Upper lobe of right lung (tissue), 1 donor: Measurements from ENCODE around the gene SMAD3. TPM values are rescaled to one million over a fixed set of nuclear protein-coding genes. Genes with fewer than 3 reads are reported as not detected.

Source experiments
- ATAC-seq: fragments of 200-7000 bp; cut with Tn5 transposase; one replicate; pipeline ENCODE4 v1.9.1; 2020; ENCODE audit warnings: mild to moderate bottlenecking, moderate library complexity
- DNase-seq: peaks from one replicate; pipeline ENCODE4 v3.0.0-alpha.2; 2020
- H3K27ac ChIP-seq: fragments of 200-600 bp; one replicate; pipeline ENCODE4 v1.8.0; 2022
- H3K27me3 ChIP-seq: fragments of 200-600 bp; one replicate; pipeline ENCODE4 v1.8.0; 2022; ENCODE audit warnings: mild to moderate bottlenecking
- H3K36me3 ChIP-seq: fragments of 200-600 bp; one replicate; pipeline ENCODE4 v1.8.0; 2022
- H3K4me1 ChIP-seq: fragments of 200-600 bp; one replicate; pipeline ENCODE4 v1.8.0; 2022
- H3K4me3 ChIP-seq: fragments of 200-600 bp; one replicate; pipeline ENCODE4 v1.8.0; 2022; ENCODE audit warnings: mild to moderate bottlenecking
- H3K9me3 ChIP-seq: fragments of 200-600 bp; one replicate; pipeline ENCODE4 v1.8.0; 2022
- CTCF ChIP-seq: fragments of 200-600 bp; IDR thresholded peaks from one replicate; pipeline ENCODE4 v1.8.0; 2022; ENCODE audit warnings: antibody characterized with exemption
- intact Hi-C: fragments of 100-400 bp; cut with DNase I; formaldehyde crosslinking; loops from one replicate; pipeline ENCODE4 v1.11.0; 2022
- total RNA-seq: library from RNA; stranded (reverse); fragmentation: NEBNext Ultra II Directional; extraction: Animal tissue kit (Norgen Biotek cat#: 25700); gene quantifications from one replicate; pipeline ENCODE4 v1.2.1, GENCODE V29; 2021
- donor health status: DM: no; HTN: yes; CAD: no; lungs with severe emphysema.

SMAD3 gene
- total RNA-seq, 1 donor from 2014 or later, result 31.6 TPM

- no peaks in the 10 kb centered on the region for H3K27me3 ChIP-seq
- no peaks in the 10 kb centered on the region for H3K9me3 ChIP-seq
- H3K4me3 ChIP-seq, result no peak overlapping the region
- no peak for DNase-seq
- intact Hi-C loops, result no loop called here
- H3K27ac ChIP-seq, result peak overlapping the region; percentile 55
- peaks cover 85% of the 10 kb centered on the region for H3K4me1 ChIP-seq
- H3K36me3 ChIP-seq, result no peaks in the 10 kb centered on the region
- TF ChIP-seq CTCF, result no peak
- ATAC-seq, result no peak
These were observed 71.9 kb downstream of the SMAD3 start for GRCh38 chr15:67137319-67137718.

- ATAC-seq (no peak), DNase-seq (no peak)
- TF ChIP-seq CTCF, result no peak
- no peaks in the 10 kb centered on the region for H3K36me3 ChIP-seq
- intact Hi-C loops, result no loop called here
- H3K9me3 ChIP-seq, result no peaks in the 10 kb centered on the region
- H3K4me1 ChIP-seq, result peaks cover 87% of the 10 kb centered on the region
- H3K27me3 ChIP-seq, result no peaks in the 10 kb centered on the region
- peak overlapping the region; percentile 55 for H3K27ac ChIP-seq
- H3K4me3 ChIP-seq, result no peak overlapping the region
These were observed 72.8 kb downstream of the SMAD3 start for GRCh38 chr15:67137951-67138848.

GRCh38 chr15:67138891-67139855, 73.8 kb downstream of the SMAD3 start:
- H3K27me3 ChIP-seq, result no peaks in the 10 kb centered on the region
- ATAC-seq (no peak), DNase-seq (no peak)
- TF ChIP-seq CTCF, result no peak
- H3K4me1 ChIP-seq, result peaks cover 84% of the 10 kb centered on the region
- H3K9me3 ChIP-seq, result no peaks in the 10 kb centered on the region
- intact Hi-C loops, result no loop called here
- peak overlapping the region; percentile 55 for H3K27ac ChIP-seq
- H3K4me3 ChIP-seq, result no peak overlapping the region
- no peaks in the 10 kb centered on the region for H3K36me3 ChIP-seq

- H3K4me3 ChIP-seq, result no peak overlapping the region
- H3K9me3 ChIP-seq, result no peaks in the 10 kb centered on the region
- H3K4me1 ChIP-seq, result peaks cover 82% of the 10 kb centered on the region
- no peaks in the 10 kb centered on the region for H3K36me3 ChIP-seq
- no peak overlapping the region for H3K27ac ChIP-seq
- DNase-seq (no peak), ATAC-seq (peak; percentile 15)
- intact Hi-C loops, result no loop called here
- no peaks in the 10 kb centered on the region for H3K27me3 ChIP-seq
- TF ChIP-seq CTCF, result no peak
These were observed 74.9 kb downstream of the SMAD3 start for GRCh38 chr15:67140078-67140833.

DNA sequence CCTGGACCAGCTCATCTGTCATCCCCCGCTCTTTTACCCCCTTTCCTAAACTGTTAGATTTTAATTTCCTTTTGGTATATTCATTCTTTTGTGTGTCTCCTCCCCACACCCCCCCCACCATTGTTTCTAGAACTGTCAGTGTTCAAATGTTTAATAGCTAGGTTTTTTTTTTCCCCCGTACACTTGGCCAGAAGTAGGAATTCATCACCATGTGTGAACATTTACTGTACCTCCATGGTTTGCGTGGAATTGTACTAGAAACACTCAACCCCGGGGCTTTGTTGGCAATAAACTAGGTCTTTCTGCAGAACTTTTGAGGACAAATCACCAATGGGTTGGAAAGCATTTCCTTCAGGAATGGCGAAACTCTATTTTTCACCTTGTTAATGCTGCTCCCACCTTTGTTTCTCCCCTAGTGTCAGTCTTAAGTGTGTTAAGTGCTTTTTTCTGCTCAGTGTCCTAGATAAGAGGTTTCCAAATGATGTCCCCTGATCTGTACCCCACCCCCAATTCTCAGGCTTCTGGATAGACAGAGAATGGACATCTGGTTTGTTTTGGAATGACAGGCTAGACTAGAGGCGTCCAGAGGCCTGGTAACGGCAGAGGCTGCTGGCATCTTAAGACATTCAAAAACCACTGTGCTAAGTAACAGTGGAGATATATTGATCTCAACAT, 76.8 kb downstream of the SMAD3 start:
- no peak for DNase-seq
- Histone ChIP-seq H3K4me1 (peaks cover 81% of the 10 kb centered on the region), H3K9me3 (no peaks in the 10 kb centered on the region), H3K27ac (no peak overlapping the region), H3K27me3 (no peaks in the 10 kb centered on the region), H3K4me3 (no peak overlapping the region), H3K36me3 (no peaks in the 10 kb centered on the region)
- intact Hi-C loops, result no loop called here
- TF ChIP-seq CTCF, result no peak
- no peak for ATAC-seq
